PFSK-1 (cell line): ENCODE results near the gene DLGAP1.

Experiments
- POLR2AphosphoS5 ChIP-seq: IDR thresholded peaks from 2 replicates; pipeline ENCODE4 v1.6.1; 2012; ENCODE audit warnings: low read depth, mild to moderate bottlenecking, control low read depth, low read length, moderate library complexity
- TF ChIP-seq, protein P1 (sequence below), 2 experiments: IDR thresholded peaks; 2 replicates each; pipeline versions ENCODE4 v1.6.1 to v1.8.0; 2011 to 2012; ENCODE audit warnings: low read depth in 2 of 2, low read length in 2 of 2, control low read depth in 1 of 2, inconsistent platforms in 1 of 2, mild to moderate bottlenecking in 1 of 2, moderate library complexity in 1 of 2; ENCODE audit not compliant: insufficient read depth in 1 of 2

DNA sequence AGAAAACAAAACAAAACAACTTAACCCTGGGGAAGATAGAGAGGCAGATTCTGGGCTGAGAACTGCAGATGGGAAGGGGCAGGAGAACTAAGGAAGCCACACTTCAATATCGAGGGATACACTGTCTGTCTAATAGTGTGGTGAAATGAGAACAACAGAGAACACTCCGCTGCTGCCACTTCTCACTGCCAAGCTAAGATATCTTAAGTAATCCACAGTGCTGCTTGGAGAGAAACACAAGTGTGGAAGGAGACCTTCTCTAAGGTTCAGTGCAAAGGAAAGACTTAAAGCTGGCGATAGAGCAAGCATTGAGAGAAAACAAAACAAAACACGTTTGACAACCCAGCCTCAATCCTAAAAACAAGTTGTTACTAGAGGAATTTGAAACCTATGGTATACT, 37.4 kb downstream of the DLGAP1 start:
- TF ChIP-seq POLR2AphosphoS5 = no peak
- TF ChIP-seq, protein P1, sequence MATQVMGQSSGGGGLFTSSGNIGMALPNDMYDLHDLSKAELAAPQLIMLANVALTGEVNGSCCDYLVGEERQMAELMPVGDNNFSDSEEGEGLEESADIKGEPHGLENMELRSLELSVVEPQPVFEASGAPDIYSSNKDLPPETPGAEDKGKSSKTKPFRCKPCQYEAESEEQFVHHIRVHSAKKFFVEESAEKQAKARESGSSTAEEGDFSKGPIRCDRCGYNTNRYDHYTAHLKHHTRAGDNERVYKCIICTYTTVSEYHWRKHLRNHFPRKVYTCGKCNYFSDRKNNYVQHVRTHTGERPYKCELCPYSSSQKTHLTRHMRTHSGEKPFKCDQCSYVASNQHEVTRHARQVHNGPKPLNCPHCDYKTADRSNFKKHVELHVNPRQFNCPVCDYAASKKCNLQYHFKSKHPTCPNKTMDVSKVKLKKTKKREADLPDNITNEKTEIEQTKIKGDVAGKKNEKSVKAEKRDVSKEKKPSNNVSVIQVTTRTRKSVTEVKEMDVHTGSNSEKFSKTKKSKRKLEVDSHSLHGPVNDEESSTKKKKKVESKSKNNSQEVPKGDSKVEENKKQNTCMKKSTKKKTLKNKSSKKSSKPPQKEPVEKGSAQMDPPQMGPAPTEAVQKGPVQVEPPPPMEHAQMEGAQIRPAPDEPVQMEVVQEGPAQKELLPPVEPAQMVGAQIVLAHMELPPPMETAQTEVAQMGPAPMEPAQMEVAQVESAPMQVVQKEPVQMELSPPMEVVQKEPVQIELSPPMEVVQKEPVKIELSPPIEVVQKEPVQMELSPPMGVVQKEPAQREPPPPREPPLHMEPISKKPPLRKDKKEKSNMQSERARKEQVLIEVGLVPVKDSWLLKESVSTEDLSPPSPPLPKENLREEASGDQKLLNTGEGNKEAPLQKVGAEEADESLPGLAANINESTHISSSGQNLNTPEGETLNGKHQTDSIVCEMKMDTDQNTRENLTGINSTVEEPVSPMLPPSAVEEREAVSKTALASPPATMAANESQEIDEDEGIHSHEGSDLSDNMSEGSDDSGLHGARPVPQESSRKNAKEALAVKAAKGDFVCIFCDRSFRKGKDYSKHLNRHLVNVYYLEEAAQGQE (IDR thresholded peaks at IDR 0.05; ENCODE audit: insufficient read depth in 1 of 2, low read depth in 2 of 2, low read length in 2 of 2) = no peak
